Measurements from ENCODE around the gene RNF220.

The RNF220 gene

GRCh38 chr1:44508397-44508745 is 103.3 kb downstream of the RNF220 start:
- DNase-seq (ENCODE audit: low spot score) = no peak
- no peak for TF ChIP-seq CTCF (IDR thresholded peaks at IDR 0.05; ENCODE audit: extremely low read depth, missing control alignments)

- DNase-seq (ENCODE audit: low spot score) = no peak
- TF ChIP-seq CTCF (IDR thresholded peaks at IDR 0.05; ENCODE audit: extremely low read depth, missing control alignments) = no peak
Measured at GRCh38 chr1:44511363-44511762, 106.3 kb downstream of the RNF220 start.

- TF ChIP-seq CTCF (IDR thresholded peaks at IDR 0.05; ENCODE audit: extremely low read depth, missing control alignments) = no peak
- no peak for DNase-seq (ENCODE audit: low spot score)
Measured at GRCh38 chr1:44511769-44512168, 106.7 kb downstream of the RNF220 start.

GRCh38 chr1:44512313-44512885 is 107.3 kb downstream of the RNF220 start:
- DNase-seq (ENCODE audit: low spot score) = no peak
- no peak for TF ChIP-seq CTCF (IDR thresholded peaks at IDR 0.05; ENCODE audit: extremely low read depth, missing control alignments)

- TF ChIP-seq CTCF (IDR thresholded peaks at IDR 0.05; ENCODE audit: extremely low read depth, missing control alignments) = no peak
- DNase-seq (ENCODE audit: low spot score) = no peak
Measured at GRCh38 chr1:44513111-44513510, 108.1 kb downstream of the RNF220 start.

- no peak for TF ChIP-seq CTCF (IDR thresholded peaks at IDR 0.05; ENCODE audit: extremely low read depth, missing control alignments)
- DNase-seq (ENCODE audit: low spot score) = no peak
Measured at GRCh38 chr1:44514673-44515072, 109.6 kb downstream of the RNF220 start.

- no peak for DNase-seq (ENCODE audit: low spot score)
- no peak for TF ChIP-seq CTCF (IDR thresholded peaks at IDR 0.05; ENCODE audit: extremely low read depth, missing control alignments)
Measured at GRCh38 chr1:44515416-44515815, 110.4 kb downstream of the RNF220 start.
